Esophagus muscularis mucosa (tissue), 2 donors: Measurements from ENCODE around the gene GABRR1.

Experiments used
- EP300 ChIP-seq: sonication (generic); formaldehyde crosslinking; IDR thresholded peaks from one replicate; pipeline ENCODE4 v1.6.1; 2017; ENCODE audit warnings: antibody characterized with exemption
- POLR2A ChIP-seq: fragments of 450-650 bp; IDR thresholded peaks from one replicate; pipeline ENCODE4 v1.6.1; 2017; ENCODE audit warnings: antibody characterized with exemption, moderate library complexity, mild to moderate bottlenecking, low read depth

DNA sequence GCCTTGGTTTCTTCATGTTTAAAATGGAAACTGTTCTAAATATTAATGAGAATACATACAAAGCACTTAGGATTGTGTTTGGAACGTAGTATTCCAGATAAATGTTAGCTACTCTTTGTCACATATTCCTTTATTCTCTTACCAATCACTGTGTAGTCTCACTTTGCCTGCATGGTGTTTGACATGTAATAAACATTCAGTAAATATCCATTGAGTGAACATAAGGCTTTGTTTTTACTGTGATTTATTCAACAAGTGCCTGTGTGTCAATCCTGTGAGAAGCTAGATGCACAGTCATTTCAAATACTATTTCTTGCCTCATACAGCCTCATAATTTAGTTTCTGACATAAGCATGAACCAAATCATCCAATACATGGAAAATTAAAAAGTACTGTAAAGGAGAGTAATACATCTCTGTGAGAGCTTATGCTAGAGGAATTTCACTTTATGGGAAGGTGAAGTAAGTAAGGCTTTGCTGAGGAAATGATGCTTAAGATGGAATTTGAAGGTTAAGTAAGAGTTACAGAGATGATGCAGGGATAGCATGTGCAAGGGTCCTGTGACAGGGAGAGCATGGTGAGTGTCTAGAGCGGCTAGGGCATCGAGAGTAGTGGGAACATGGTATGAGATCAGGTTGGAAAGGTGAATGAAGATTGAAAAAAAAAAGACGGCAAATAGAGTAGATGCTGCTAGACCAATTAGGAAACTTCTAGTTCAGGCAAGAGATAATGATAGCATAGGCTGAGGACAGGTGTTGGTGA is 56.6 kb downstream of the GABRR1 start:
- TF ChIP-seq POLR2A (no peak), EP300 (no peak)
